ENCODE results near the gene HDHD3. TPM values are rescaled to one million over a fixed set of nuclear protein-coding genes. Genes with fewer than 3 reads are reported as not detected.
A peak's percentile ranks its signal among the peaks of the same experiment; 100 is the strongest.

HDHD3 gene
- total and polyA plus RNA-seq, 5 donors from 2014 or later: 14.3 to 52.6 (median 46.3) TPM

GRCh38 chr9:113397203-113397631 is 20.4 kb upstream of the HDHD3 start:
- Histone ChIP-seq H3K36me3 (ENCODE audit: control insufficient read depth, insufficient read depth, low read length) (peaks cover 11% of the 10 kb centered on the region), H3K27me3 (ENCODE audit: control insufficient read depth, insufficient read depth, low read length) (no peaks in the 10 kb centered on the region), H3K27ac (ENCODE audit: insufficient read depth, low read length, poor library complexity, severe bottlenecking) (no peak overlapping the region), H3K9me3 (ENCODE audit: control insufficient read depth in 2 of 2, low read length in 2 of 2) (no peaks in the 10 kb centered on the region), H3K4me3 (ENCODE audit: low read depth, low read length) (no peak overlapping the region), H3K4me1 (ENCODE audit: control insufficient read depth, insufficient read depth, low read length, poor library complexity, severe bottlenecking) (peaks cover 25% of the 10 kb centered on the region)
- Mint-ChIP-seq H3K27me3 (no peaks in the 10 kb centered on the region), H3K4me1 (peaks cover 6 to 43% (median 27%) of the 10 kb centered on the region in 4 donors), H3K4me3 (peak overlapping the region in 2 of 4 donors; percentile 21 to 69), H3K27ac (no peak overlapping the region), H3K9me3 (no peaks in the 10 kb centered on the region), H3K36me3 (peaks cover 18% of the 10 kb centered on the region)
- DNase-seq (no peak), ATAC-seq (ENCODE audit: low read depth in 2 of 2) (no peak)

- Mint-ChIP-seq H3K27me3 (no peaks in the 10 kb centered on the region), H3K27ac (peak overlapping the region in 1 of 3 donors; percentile 13), H3K4me1 (peaks cover 0 to 33% (median 20%) of the 10 kb centered on the region in 4 donors), H3K9me3 (no peaks in the 10 kb centered on the region), H3K36me3 (peaks cover 23% of the 10 kb centered on the region), H3K4me3 (no peak overlapping the region)
- peaks cover 14% of the 10 kb centered on the region for H3K4me1 ChIP-seq (ENCODE audit: control insufficient read depth, insufficient read depth, low read length, poor library complexity, severe bottlenecking)
- H3K36me3 ChIP-seq (ENCODE audit: control insufficient read depth, insufficient read depth, low read length): peaks cover 28% of the 10 kb centered on the region
- no peak overlapping the region for H3K27ac ChIP-seq (ENCODE audit: insufficient read depth, low read length, poor library complexity, severe bottlenecking)
- ATAC-seq (ENCODE audit: low read depth in 2 of 2) (no peak), DNase-seq (no peak)
- no peak overlapping the region for H3K4me3 ChIP-seq (ENCODE audit: low read depth, low read length)
- no peaks in the 10 kb centered on the region for H3K9me3 ChIP-seq (ENCODE audit: control insufficient read depth in 2 of 2, low read length in 2 of 2)
- H3K27me3 ChIP-seq (ENCODE audit: control insufficient read depth, insufficient read depth, low read length): no peaks in the 10 kb centered on the region
Measured at GRCh38 chr9:113395000-113395861, 18.4 kb upstream of the HDHD3 start.

- no peak for ATAC-seq (ENCODE audit: low read depth in 2 of 2)
- Histone ChIP-seq H3K4me1 (ENCODE audit: control insufficient read depth, insufficient read depth, low read length, poor library complexity, severe bottlenecking) (no peaks in the 10 kb centered on the region), H3K9me3 (ENCODE audit: control insufficient read depth in 2 of 2, low read length in 2 of 2) (no peaks in the 10 kb centered on the region), H3K27ac (ENCODE audit: insufficient read depth, low read length, poor library complexity, severe bottlenecking) (no peak overlapping the region), H3K36me3 (ENCODE audit: control insufficient read depth, insufficient read depth, low read length) (peaks cover 45% of the 10 kb centered on the region), H3K4me3 (ENCODE audit: low read depth, low read length) (no peak overlapping the region), H3K27me3 (ENCODE audit: control insufficient read depth, insufficient read depth, low read length) (no peaks in the 10 kb centered on the region)
- DNase-seq: no peak
- Mint-ChIP-seq H3K9me3 (no peaks in the 10 kb centered on the region), H3K4me3 (no peak overlapping the region), H3K27ac (no peak overlapping the region), H3K27me3 (no peaks in the 10 kb centered on the region), H3K4me1 (peaks cover 0 to 15% (median 9%) of the 10 kb centered on the region in 4 donors), H3K36me3 (peaks cover 29% of the 10 kb centered on the region)
Measured at GRCh38 chr9:113393281-113393680, 16.5 kb upstream of the HDHD3 start.

- H3K36me3 Mint-ChIP-seq: peaks cover 40% of the 10 kb centered on the region
- H3K4me3 Mint-ChIP-seq: no peak overlapping the region
- H3K27me3 Mint-ChIP-seq: no peaks in the 10 kb centered on the region
Measured at GRCh38 chr9:113391917-113392316, 15.1 kb upstream of the HDHD3 start.

GRCh38 chr9:113390192-113390960 is 13.6 kb upstream of the HDHD3 start:
- no peak overlapping the region for H3K4me3 ChIP-seq (ENCODE audit: low read depth, low read length)
- Mint-ChIP-seq H3K27me3 (no peaks in the 10 kb centered on the region), H3K27ac (peak overlapping the region in 1 of 3 donors; percentile 38), H3K36me3 (peaks cover 44% of the 10 kb centered on the region), H3K4me1 (peaks cover 0 to 2% (median under 1%) of the 10 kb centered on the region in 4 donors), H3K4me3 (no peak overlapping the region), H3K9me3 (peaks cover 0 to 1% (median 0%) of the 10 kb centered on the region in 7 donors)
- H3K9me3 ChIP-seq (ENCODE audit: control insufficient read depth in 2 of 2, low read length in 2 of 2): no peaks in the 10 kb centered on the region
- peaks cover 53% of the 10 kb centered on the region for H3K36me3 ChIP-seq (ENCODE audit: control insufficient read depth, insufficient read depth, low read length)
- ATAC-seq (ENCODE audit: low read depth in 2 of 2) (no peak), DNase-seq (no peak)
- H3K27ac ChIP-seq (ENCODE audit: insufficient read depth, low read length, poor library complexity, severe bottlenecking): no peak overlapping the region
- no peaks in the 10 kb centered on the region for H3K4me1 ChIP-seq (ENCODE audit: control insufficient read depth, insufficient read depth, low read length, poor library complexity, severe bottlenecking)
- H3K27me3 ChIP-seq (ENCODE audit: control insufficient read depth, insufficient read depth, low read length): no peaks in the 10 kb centered on the region

More at GRCh38 chr9:113391917-113392316, 15.1 kb upstream of the HDHD3 start:
- Histone ChIP-seq H3K9me3 (ENCODE audit: control insufficient read depth in 2 of 2, low read length in 2 of 2) (no peaks in the 10 kb centered on the region), H3K36me3 (ENCODE audit: control insufficient read depth, insufficient read depth, low read length) (peaks cover 53% of the 10 kb centered on the region), H3K4me1 (ENCODE audit: control insufficient read depth, insufficient read depth, low read length, poor library complexity, severe bottlenecking) (no peaks in the 10 kb centered on the region), H3K27ac (ENCODE audit: insufficient read depth, low read length, poor library complexity, severe bottlenecking) (no peak overlapping the region), H3K4me3 (ENCODE audit: low read depth, low read length) (no peak overlapping the region), H3K27me3 (ENCODE audit: control insufficient read depth, insufficient read depth, low read length) (no peaks in the 10 kb centered on the region)
- H3K27ac Mint-ChIP-seq: no peak overlapping the region
- ATAC-seq (ENCODE audit: low read depth in 2 of 2) (no peak), DNase-seq (no peak)
- H3K9me3 Mint-ChIP-seq: peaks cover 0 to 1% (median 0%) of the 10 kb centered on the region in 7 donors
- peaks cover 0 to 11% (median 7%) of the 10 kb centered on the region in 4 donors for H3K4me1 Mint-ChIP-seq

GRCh38 chr9:113389451-113389850 is 12.7 kb upstream of the HDHD3 start:
- H3K9me3 ChIP-seq (ENCODE audit: control insufficient read depth in 2 of 2, low read length in 2 of 2): no peaks in the 10 kb centered on the region
- Mint-ChIP-seq H3K4me3 (no peak overlapping the region), H3K9me3 (peaks cover 0 to 1% (median 0%) of the 10 kb centered on the region in 7 donors), H3K4me1 (no peaks in the 10 kb centered on the region), H3K27ac (no peak overlapping the region), H3K27me3 (no peaks in the 10 kb centered on the region), H3K36me3 (peaks cover 44% of the 10 kb centered on the region)
- H3K27ac ChIP-seq (ENCODE audit: insufficient read depth, low read length, poor library complexity, severe bottlenecking): no peak overlapping the region
- H3K36me3 ChIP-seq (ENCODE audit: control insufficient read depth, insufficient read depth, low read length): peaks cover 53% of the 10 kb centered on the region
- DNase-seq (no peak), ATAC-seq (ENCODE audit: low read depth in 2 of 2) (no peak)
- no peaks in the 10 kb centered on the region for H3K4me1 ChIP-seq (ENCODE audit: control insufficient read depth, insufficient read depth, low read length, poor library complexity, severe bottlenecking)
- H3K4me3 ChIP-seq (ENCODE audit: low read depth, low read length): no peak overlapping the region
- no peaks in the 10 kb centered on the region for H3K27me3 ChIP-seq (ENCODE audit: control insufficient read depth, insufficient read depth, low read length)

- Mint-ChIP-seq H3K36me3 (peaks cover 44% of the 10 kb centered on the region), H3K4me3 (no peak overlapping the region), H3K27me3 (no peaks in the 10 kb centered on the region), H3K4me1 (no peaks in the 10 kb centered on the region), H3K27ac (no peak overlapping the region), H3K9me3 (peaks cover 0 to 1% (median 0%) of the 10 kb centered on the region in 7 donors)
- no peaks in the 10 kb centered on the region for H3K4me1 ChIP-seq (ENCODE audit: control insufficient read depth, insufficient read depth, low read length, poor library complexity, severe bottlenecking)
- DNase-seq (no peak), ATAC-seq (ENCODE audit: low read depth in 2 of 2) (no peak)
- no peak overlapping the region for H3K4me3 ChIP-seq (ENCODE audit: low read depth, low read length)
- H3K9me3 ChIP-seq (ENCODE audit: control insufficient read depth in 2 of 2, low read length in 2 of 2): no peaks in the 10 kb centered on the region
- H3K27me3 ChIP-seq (ENCODE audit: control insufficient read depth, insufficient read depth, low read length): no peaks in the 10 kb centered on the region
- no peak overlapping the region for H3K27ac ChIP-seq (ENCODE audit: insufficient read depth, low read length, poor library complexity, severe bottlenecking)
- H3K36me3 ChIP-seq (ENCODE audit: control insufficient read depth, insufficient read depth, low read length): peaks cover 53% of the 10 kb centered on the region
Measured at GRCh38 chr9:113388833-113389232, 12.0 kb upstream of the HDHD3 start.
